Measurements from ENCODE around the gene GPR180.

Gene GPR180

DNA sequence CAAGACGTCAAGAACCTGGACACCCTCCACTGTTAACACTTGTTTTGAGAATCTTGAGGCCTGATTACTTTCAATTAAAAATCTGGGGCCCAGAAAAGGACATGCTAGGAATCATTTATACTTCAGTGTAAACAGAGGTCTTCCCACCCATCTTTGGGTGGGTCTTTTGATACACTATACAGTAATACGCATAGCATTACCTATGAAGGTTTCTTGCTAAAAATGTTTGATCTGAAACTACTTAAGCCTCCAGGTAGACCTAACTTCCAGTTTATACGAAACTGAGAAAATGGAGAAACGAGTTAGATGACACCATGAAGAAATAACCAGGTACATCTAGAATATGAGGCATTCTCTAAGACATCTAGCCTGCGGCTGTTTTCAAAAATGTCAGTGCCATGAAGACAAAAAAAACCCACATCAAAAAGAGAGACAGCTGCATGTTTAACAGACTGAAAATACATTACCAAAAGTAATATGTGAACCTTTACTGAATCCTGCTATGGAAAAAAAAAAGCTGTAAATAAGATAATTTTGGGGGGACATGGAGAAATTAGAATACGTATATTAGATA lies 42.3 kb upstream of the GPR180 start:
- TF ChIP-seq, protein P1, sequence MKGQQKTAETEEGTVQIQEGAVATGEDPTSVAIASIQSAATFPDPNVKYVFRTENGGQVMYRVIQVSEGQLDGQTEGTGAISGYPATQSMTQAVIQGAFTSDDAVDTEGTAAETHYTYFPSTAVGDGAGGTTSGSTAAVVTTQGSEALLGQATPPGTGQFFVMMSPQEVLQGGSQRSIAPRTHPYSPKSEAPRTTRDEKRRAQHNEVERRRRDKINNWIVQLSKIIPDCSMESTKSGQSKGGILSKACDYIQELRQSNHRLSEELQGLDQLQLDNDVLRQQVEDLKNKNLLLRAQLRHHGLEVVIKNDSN (IDR thresholded peaks at IDR 0.05): no peak
- TF ChIP-seq ZBTB7A (IDR thresholded peaks at IDR 0.05; ENCODE audit: low read depth) (no peak), TEAD4 (IDR thresholded peaks at IDR 0.05) (no peak), RAD21 (IDR thresholded peaks at IDR 0.05; ENCODE audit: low read depth) (no peak), TCF12 (IDR thresholded peaks at IDR 0.05; ENCODE audit: low read depth) (no peak), TAF1 (IDR thresholded peaks at IDR 0.05; ENCODE audit: low read depth) (no peak), EGR1 (IDR thresholded peaks at IDR 0.05) (no peak), NFIC (IDR thresholded peaks at IDR 0.05) (no peak), EP300 (IDR thresholded peaks at IDR 0.05; ENCODE audit: borderline replicate concordance) (no peak), CEBPB (IDR thresholded peaks at IDR 0.05) (no peak), CREB1 (IDR thresholded peaks at IDR 0.05; ENCODE audit: low read depth) (no peak), FOXM1 (IDR thresholded peaks at IDR 0.05; ENCODE audit: borderline replicate concordance, low read depth) (no peak)
- TF ChIP-seq, protein P2, sequence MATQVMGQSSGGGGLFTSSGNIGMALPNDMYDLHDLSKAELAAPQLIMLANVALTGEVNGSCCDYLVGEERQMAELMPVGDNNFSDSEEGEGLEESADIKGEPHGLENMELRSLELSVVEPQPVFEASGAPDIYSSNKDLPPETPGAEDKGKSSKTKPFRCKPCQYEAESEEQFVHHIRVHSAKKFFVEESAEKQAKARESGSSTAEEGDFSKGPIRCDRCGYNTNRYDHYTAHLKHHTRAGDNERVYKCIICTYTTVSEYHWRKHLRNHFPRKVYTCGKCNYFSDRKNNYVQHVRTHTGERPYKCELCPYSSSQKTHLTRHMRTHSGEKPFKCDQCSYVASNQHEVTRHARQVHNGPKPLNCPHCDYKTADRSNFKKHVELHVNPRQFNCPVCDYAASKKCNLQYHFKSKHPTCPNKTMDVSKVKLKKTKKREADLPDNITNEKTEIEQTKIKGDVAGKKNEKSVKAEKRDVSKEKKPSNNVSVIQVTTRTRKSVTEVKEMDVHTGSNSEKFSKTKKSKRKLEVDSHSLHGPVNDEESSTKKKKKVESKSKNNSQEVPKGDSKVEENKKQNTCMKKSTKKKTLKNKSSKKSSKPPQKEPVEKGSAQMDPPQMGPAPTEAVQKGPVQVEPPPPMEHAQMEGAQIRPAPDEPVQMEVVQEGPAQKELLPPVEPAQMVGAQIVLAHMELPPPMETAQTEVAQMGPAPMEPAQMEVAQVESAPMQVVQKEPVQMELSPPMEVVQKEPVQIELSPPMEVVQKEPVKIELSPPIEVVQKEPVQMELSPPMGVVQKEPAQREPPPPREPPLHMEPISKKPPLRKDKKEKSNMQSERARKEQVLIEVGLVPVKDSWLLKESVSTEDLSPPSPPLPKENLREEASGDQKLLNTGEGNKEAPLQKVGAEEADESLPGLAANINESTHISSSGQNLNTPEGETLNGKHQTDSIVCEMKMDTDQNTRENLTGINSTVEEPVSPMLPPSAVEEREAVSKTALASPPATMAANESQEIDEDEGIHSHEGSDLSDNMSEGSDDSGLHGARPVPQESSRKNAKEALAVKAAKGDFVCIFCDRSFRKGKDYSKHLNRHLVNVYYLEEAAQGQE (IDR thresholded peaks at IDR 0.05; ENCODE audit: low read depth): no peak
- TF ChIP-seq, protein P3, sequence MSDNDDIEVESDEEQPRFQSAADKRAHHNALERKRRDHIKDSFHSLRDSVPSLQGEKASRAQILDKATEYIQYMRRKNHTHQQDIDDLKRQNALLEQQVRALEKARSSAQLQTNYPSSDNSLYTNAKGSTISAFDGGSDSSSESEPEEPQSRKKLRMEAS (IDR thresholded peaks at IDR 0.05): no peak

DNA sequence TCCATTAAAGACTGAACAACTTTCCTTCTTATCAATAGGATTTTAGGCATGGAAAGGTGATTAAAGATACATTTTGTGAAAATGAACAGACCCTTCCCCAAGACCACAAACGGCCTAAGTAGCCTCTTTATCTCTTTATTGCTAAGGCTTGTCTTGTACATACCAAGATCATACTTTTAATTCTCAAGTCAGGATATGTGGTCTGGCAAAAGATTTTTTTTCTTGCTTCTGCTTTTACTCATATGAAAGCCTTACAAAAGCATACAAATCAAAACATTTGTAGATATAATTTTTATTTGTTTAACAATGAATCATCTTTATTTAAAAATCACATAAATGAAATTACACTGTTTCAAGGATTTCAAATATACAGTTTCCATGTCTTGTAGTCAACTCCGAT lies 41.5 kb upstream of the GPR180 start:
- TF ChIP-seq TCF12 (IDR thresholded peaks at IDR 0.05; ENCODE audit: low read depth) (no peak), EP300 (IDR thresholded peaks at IDR 0.05; ENCODE audit: borderline replicate concordance) (no peak), NFIC (IDR thresholded peaks at IDR 0.05) (no peak), CEBPB (IDR thresholded peaks at IDR 0.05) (no peak), EGR1 (IDR thresholded peaks at IDR 0.05) (no peak), FOXM1 (IDR thresholded peaks at IDR 0.05; ENCODE audit: borderline replicate concordance, low read depth) (no peak), YY1 (IDR thresholded peaks at IDR 0.05; ENCODE audit: low read depth) (no peak), RAD21 (IDR thresholded peaks at IDR 0.05; ENCODE audit: low read depth) (no peak), CREB1 (IDR thresholded peaks at IDR 0.05; ENCODE audit: low read depth) (no peak), TAF1 (IDR thresholded peaks at IDR 0.05; ENCODE audit: low read depth) (no peak), TEAD4 (IDR thresholded peaks at IDR 0.05) (no peak), ZBTB7A (IDR thresholded peaks at IDR 0.05; ENCODE audit: low read depth) (no peak)
- TF ChIP-seq, protein P3 (IDR thresholded peaks at IDR 0.05): no peak
- TF ChIP-seq, protein P2 (IDR thresholded peaks at IDR 0.05; ENCODE audit: low read depth): no peak
- TF ChIP-seq, protein P1 (IDR thresholded peaks at IDR 0.05): no peak

DNA sequence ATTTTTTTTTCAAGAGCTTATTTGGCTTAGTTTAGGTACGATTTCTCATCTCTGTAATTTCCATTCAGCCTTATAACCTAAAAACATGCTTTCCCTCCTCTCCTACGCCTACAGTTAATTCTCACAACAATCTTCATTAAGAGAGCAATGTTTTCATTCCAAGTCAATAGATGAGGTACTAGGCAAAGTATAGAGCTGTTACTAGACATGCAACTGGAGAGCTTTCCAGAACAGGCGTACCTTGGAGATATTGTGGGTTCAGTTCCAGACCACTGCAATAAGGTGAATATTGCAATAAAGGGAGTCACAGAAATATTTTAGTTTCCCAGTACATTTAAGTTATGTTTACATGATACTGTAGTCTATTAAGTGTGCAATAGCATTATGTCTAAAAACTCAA lies 40.5 kb upstream of the GPR180 start:
- TF ChIP-seq TAF1 (IDR thresholded peaks at IDR 0.05; ENCODE audit: low read depth) (no peak), CREB1 (IDR thresholded peaks at IDR 0.05; ENCODE audit: low read depth) (no peak), EP300 (IDR thresholded peaks at IDR 0.05; ENCODE audit: borderline replicate concordance) (no peak), YY1 (IDR thresholded peaks at IDR 0.05; ENCODE audit: low read depth) (no peak), TCF12 (IDR thresholded peaks at IDR 0.05; ENCODE audit: low read depth) (no peak), ZBTB7A (IDR thresholded peaks at IDR 0.05; ENCODE audit: low read depth) (no peak), CEBPB (IDR thresholded peaks at IDR 0.05) (no peak), TEAD4 (IDR thresholded peaks at IDR 0.05) (no peak), EGR1 (IDR thresholded peaks at IDR 0.05) (no peak)
- TF ChIP-seq, protein P1 (IDR thresholded peaks at IDR 0.05): no peak
- TF ChIP-seq, protein P3 (IDR thresholded peaks at IDR 0.05): no peak
- TF ChIP-seq, protein P2 (IDR thresholded peaks at IDR 0.05; ENCODE audit: low read depth): no peak

All from Ishikawa (cell line).